A549 (cell line): ENCODE data around the gene PDE4D. TPM values are rescaled to one million over a fixed set of nuclear protein-coding genes. Genes with fewer than 3 reads are reported as not detected.
A peak's percentile ranks its signal among the peaks of the same experiment; 100 is the strongest.

Source experiments
- ATAC-seq, 2 experiments: fragments of 200-7000 bp in 1 of 2; fragments of >200 bp in 1 of 2; cut with Nextera tagmentation in 1 of 2; cut with Tn5 transposase in 1 of 2; 3 replicates each; pipeline versions ENCODE4 v1.8.0 to v1.9.1; 2018 to 2020; ENCODE audit warnings: mild to moderate bottlenecking in 1 of 2, moderate library complexity in 1 of 2
- CTCF ChIA-PET: fragments of 300-600 bp; sonication (Branson Sonifier 250); formaldehyde crosslinking; extraction: SDS; loops from one replicate; lab custom pipeline; 2021; ENCODE audit warnings: antibody characterized with exemption, inconsistent platforms; lab: Yijun Ruan, JAX
- POLR2A ChIA-PET: fragments of 350-600 bp; formaldehyde crosslinking; extraction: SDS; loops from one replicate; lab custom pipeline; 2021; ENCODE audit warnings: antibody characterized with exemption, inconsistent platforms; lab: Yijun Ruan, JAX
- DNase-seq, 2 experiments: peaks; one replicate each; pipeline versions ENCODE4 v3.0.0 to v3.0.0-alpha.2; 2011 to 2016; ENCODE audit warnings: low read depth in 1 of 2, low spot score in 1 of 2
- FAIRE-seq: peaks from 2 replicates; lab custom pipeline; 2011; peaks lifted over from hg19 to GRCh38; lab: Jason Lieb, UNC
- H3K27ac ChIP-seq, 2 experiments: fragments of >200 bp; sonication (Bioruptor Twin); formaldehyde crosslinking; 3 replicates each; pipeline ENCODE4 v1.5.1; 2016 to 2017
- H3K4me1 ChIP-seq: fragments of >200 bp; sonication (Bioruptor Twin); formaldehyde crosslinking; 3 replicates; pipeline ENCODE4 v1.6.1; 2016
- H3K4me2 ChIP-seq: fragments of >200 bp; sonication (Bioruptor Twin); formaldehyde crosslinking; 3 replicates; pipeline ENCODE4 v1.6.1; 2016
- H3K4me3 ChIP-seq: fragments of >200 bp; sonication (Bioruptor Twin); formaldehyde crosslinking; 3 replicates; pipeline ENCODE4 v1.5.1; 2016
- H3K9me3 ChIP-seq: fragments of >200 bp; sonication (Bioruptor Twin); formaldehyde crosslinking; 3 replicates; pipeline ENCODE4 v1.6.1; 2016
- CEBPB ChIP-seq, 2 experiments: fragments of >200 bp in 1 of 2; sonication (Bioruptor Twin) in 1 of 2; formaldehyde crosslinking in 1 of 2; IDR thresholded peaks; 2 replicates each; pipeline ENCODE4 v1.6.1; 2012 to 2016
- EHMT2 ChIP-seq: fragments of 200-600 bp; sonication (generic); IDR thresholded peaks from 2 replicates; pipeline ENCODE4 v1.6.1; 2016; ENCODE audit warnings: antibody characterized with exemption, low read depth, mild to moderate bottlenecking, moderate library complexity
- ESRRA ChIP-seq: fragments of 150-350 bp; IDR thresholded peaks from 2 replicates; pipeline ENCODE4 v1.6.1; 2014; ENCODE audit warnings: mild to moderate bottlenecking, low read length, borderline replicate concordance
- HOXA7 ChIP-seq: fragments of 250-450 bp; sonication (Bioruptor Pico); IDR thresholded peaks from 2 replicates; pipeline ENCODE4 v1.5.0; 2020; ENCODE audit warnings: mild to moderate bottlenecking, moderate library complexity
- HOXB5 ChIP-seq: fragments of 250-450 bp; sonication (Bioruptor Pico); IDR thresholded peaks from 2 replicates; pipeline ENCODE4 v1.5.0; 2020; ENCODE audit warnings: mild to moderate bottlenecking, moderate library complexity
- MAZ ChIP-seq: fragments of 150-350 bp; IDR thresholded peaks from 2 replicates; pipeline ENCODE4 v1.6.1; 2014; ENCODE audit warnings: antibody characterized with exemption, low read depth, low read length, borderline replicate concordance
- POLR2A ChIP-seq: IDR thresholded peaks from 2 replicates; pipeline ENCODE4 v1.6.1; 2012; ENCODE audit warnings: mild to moderate bottlenecking, low read length
- POLR2AphosphoS2 ChIP-seq: conservative IDR thresholded peaks from 2 replicates; pipeline ENCODE4 v1.6.1; 2012; ENCODE audit warnings: low read length, improper control_type of control experiment, inconsistent platforms
- RAD21 ChIP-seq, 2 experiments: fragments of >200 bp in 1 of 2; sonication (Bioruptor Twin) in 1 of 2; formaldehyde crosslinking in 1 of 2; IDR thresholded peaks in 1 of 2; conservative IDR thresholded peaks in 1 of 2; 2 replicates in 1 of 2; 3 replicates in 1 of 2; pipeline ENCODE4 v1.6.1; 2012 to 2018; ENCODE audit warnings: inconsistent platforms in 1 of 2
- RARB ChIP-seq: fragments of 250-450 bp; sonication (Bioruptor Pico); IDR thresholded peaks from 2 replicates; pipeline ENCODE4 v1.8.0; 2021; ENCODE audit warnings: mild to moderate bottlenecking, moderate library complexity
- RNF2 ChIP-seq: fragments of 200-600 bp; sonication (generic); IDR thresholded peaks from 2 replicates; pipeline ENCODE4 v1.6.1; 2016; ENCODE audit warnings: low read depth, mild to moderate bottlenecking, antibody characterized with exemption, moderate library complexity, borderline replicate concordance
- SMC3 ChIP-seq: fragments of >200 bp; sonication (Bioruptor Twin); formaldehyde crosslinking; IDR thresholded peaks from 3 replicates; pipeline ENCODE4 v1.6.1; 2018; ENCODE audit warnings: inconsistent platforms
- TFCP2L1 ChIP-seq: fragments of 250-450 bp; sonication (Bioruptor Pico); IDR thresholded peaks from 2 replicates; pipeline ENCODE4 v1.5.0; 2021; ENCODE audit warnings: mild to moderate bottlenecking
- ZNF302 ChIP-seq: fragments of 250-450 bp; sonication (Bioruptor Pico); IDR thresholded peaks from 2 replicates; pipeline ENCODE4 v1.9.0; 2021; ENCODE audit warnings: inconsistent platforms, mild to moderate bottlenecking, moderate library complexity
- WGBS: methylation state at CpG from one replicate; pipeline ENCODE4 v1.1.6; 2017; ENCODE audit errors: missing lambda C conversion rate; 5-methylcytosine and 5-hydroxymethylcytosine counted together
- polyA plus RNA-seq, 4 experiments: library from polyadenylated mRNA; depleted of rRNA in 3 of 4; stranded (reverse); fragments of >200 nt; fragmentation: RNase III in 1 of 4; extraction: RNeasy Plus Mini Kit Qiagen cat#74134 plus additional on column Dnase treatment in 1 of 4; gene quantifications; 2 replicates in 3 of 4; 3 replicates in 1 of 4; pipeline ENCODE4 v1.2.3, GENCODE V29; 2011 to 2017
- TF ChIP-seq, protein P1 (sequence below): fragments of 450-650 bp; IDR thresholded peaks from 2 replicates; pipeline ENCODE4 v1.6.1; 2014; ENCODE audit warnings: antibody characterized with exemption
- TF ChIP-seq, protein P2 (sequence below): IDR thresholded peaks from 2 replicates; pipeline ENCODE4 v1.6.1; 2012
- TF ChIP-seq, protein P3 (sequence below): fragments of >200 bp; sonication (Bioruptor Twin); formaldehyde crosslinking; IDR thresholded peaks from 3 replicates; pipeline ENCODE4 v1.5.1; 2016

The PDE4D gene
- polyA plus RNA-seq, 2 of the 4 experiments (the other 2 are of a cell fraction): 74.0 to 213 TPM

DNA sequence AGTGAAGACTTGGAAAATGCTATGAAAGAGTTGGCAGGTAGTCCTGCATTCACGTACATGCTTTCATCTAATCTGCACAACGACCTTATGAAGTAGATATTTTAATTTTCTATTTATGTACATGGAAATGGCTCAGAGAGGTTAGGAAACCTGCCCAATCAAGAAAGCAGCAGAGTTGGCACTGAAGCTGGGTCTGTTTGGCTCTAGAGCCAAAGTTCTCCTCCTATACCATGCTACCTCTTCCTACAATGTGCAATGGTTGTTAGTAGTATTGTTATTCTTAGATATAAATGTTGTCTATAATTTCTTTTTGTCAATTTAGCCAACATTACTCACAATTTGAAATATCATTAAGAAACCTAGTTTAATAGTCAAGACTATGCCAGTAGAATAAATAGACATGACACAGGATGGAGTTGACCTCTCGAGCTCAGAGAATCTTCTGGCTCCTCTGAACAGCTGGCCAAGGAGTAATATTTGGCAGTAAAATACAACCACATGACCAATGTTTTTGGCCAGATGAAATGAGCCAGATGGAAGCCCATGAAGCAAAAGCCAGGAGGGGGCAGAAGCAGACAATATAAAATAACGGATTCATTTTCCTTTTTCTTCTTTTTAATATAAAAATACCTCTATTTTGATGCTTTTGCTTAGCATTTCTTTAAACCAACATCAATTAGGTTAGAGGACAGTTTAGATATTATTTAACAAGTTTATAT, 542.3 kb downstream of the PDE4D start:
- no peak for TF ChIP-seq HOXB5 (CRISPR knock-in tag)
- TF ChIP-seq, protein P1, sequence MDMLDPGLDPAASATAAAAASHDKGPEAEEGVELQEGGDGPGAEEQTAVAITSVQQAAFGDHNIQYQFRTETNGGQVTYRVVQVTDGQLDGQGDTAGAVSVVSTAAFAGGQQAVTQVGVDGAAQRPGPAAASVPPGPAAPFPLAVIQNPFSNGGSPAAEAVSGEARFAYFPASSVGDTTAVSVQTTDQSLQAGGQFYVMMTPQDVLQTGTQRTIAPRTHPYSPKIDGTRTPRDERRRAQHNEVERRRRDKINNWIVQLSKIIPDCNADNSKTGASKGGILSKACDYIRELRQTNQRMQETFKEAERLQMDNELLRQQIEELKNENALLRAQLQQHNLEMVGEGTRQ: no peak
- TF ChIP-seq, protein P2, sequence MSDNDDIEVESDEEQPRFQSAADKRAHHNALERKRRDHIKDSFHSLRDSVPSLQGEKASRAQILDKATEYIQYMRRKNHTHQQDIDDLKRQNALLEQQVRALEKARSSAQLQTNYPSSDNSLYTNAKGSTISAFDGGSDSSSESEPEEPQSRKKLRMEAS: no peak
- TF ChIP-seq CEBPB (IDR thresholded peaks at IDR 0.05): no peak
- H3K4me1 ChIP-seq: peaks cover 100% of the 10 kb centered on the region
- no peak overlapping the region for H3K4me3 ChIP-seq
- peak in 1 of 2 experiments; percentile 35; a peak in 2 of 6 replicates for ATAC-seq
- H3K27ac ChIP-seq: peak overlapping the region; percentile 78 to 86; a peak in 4 of 6 replicates
- DNase-seq: no peak
- ChIA-PET CTCF (interaction anchor here (0.5 to 3.4 kb wide), 10 partner anchors 9 to 465 kb away, joined by 3 to 16 read pairs (median 4); no protein-coding TSS in a partner anchor), POLR2A (no interaction called here)
- H3K4me2 ChIP-seq: peak overlapping the region; percentile 76
- WGBS: 67% methylated on average over 4 of the region's 4 CpGs
- H3K9me3 ChIP-seq: no peaks in the 10 kb centered on the region
- FAIRE-seq: no peak

DNA sequence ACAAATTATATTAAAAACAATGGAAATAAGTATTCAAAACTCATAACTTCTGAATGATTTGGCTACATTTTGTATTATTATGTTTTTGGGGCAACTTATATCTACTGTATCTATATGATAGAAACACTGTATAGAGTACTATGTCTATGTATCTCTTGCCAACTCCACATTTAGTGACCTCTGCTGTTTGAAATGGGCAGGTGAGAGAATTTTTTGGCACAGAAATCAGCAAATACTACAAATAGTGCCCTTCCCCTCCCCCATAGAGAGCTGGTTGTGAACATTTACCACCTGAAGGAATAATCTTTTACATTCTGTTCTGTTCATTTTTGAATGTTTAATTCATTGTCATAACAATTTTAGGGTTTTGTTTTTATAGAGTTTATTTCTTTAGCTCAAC, 545.3 kb downstream of the PDE4D start:
- Histone ChIP-seq H3K4me1 (peaks cover 100% of the 10 kb centered on the region), H3K9me3 (no peaks in the 10 kb centered on the region), H3K4me2 (peak overlapping the region; percentile 16; the same call in 2 of the 3 replicates), H3K27ac (peak overlapping the region in 1 of 2 experiments; percentile 17; a peak in 1 of 6 replicates), H3K4me3 (no peak overlapping the region)
- TF ChIP-seq ZNF302 (no peak), POLR2A (no peak), RAD21 (conservative IDR thresholded peaks at IDR 0.05 in 1 of 2, IDR thresholded peaks at IDR 0.05 in 1 of 2) (peak in 1 of 2 experiments; percentile 26; a peak in 2 of 5 replicates), SMC3 (peak; percentile 23; the same call in 1 of the 3 replicates), HOXA7 (0 out of 2 replicates have a peak, but pooled peaks have one; percentile 32), ESRRA (no peak)
- TF ChIP-seq, protein P1: no peak
- POLR2A ChIA-PET: interaction anchor here (0.6 to 1.3 kb wide), 2 partner anchors 10 to 74 kb away, joined by 4 to 11 read pairs; no protein-coding TSS in a partner anchor
- ATAC-seq: peak in 1 of 2 experiments; percentile 14; a peak in 1 of 6 replicates
- CTCF ChIA-PET: interaction anchor here (0.6 to 1.6 kb wide), 5 partner anchors 10 to 126 kb away, joined by 3 to 9 read pairs (median 3); no protein-coding TSS in a partner anchor
- FAIRE-seq: no peak
- peak in 1 of 2 experiments; percentile 45 for DNase-seq

DNA sequence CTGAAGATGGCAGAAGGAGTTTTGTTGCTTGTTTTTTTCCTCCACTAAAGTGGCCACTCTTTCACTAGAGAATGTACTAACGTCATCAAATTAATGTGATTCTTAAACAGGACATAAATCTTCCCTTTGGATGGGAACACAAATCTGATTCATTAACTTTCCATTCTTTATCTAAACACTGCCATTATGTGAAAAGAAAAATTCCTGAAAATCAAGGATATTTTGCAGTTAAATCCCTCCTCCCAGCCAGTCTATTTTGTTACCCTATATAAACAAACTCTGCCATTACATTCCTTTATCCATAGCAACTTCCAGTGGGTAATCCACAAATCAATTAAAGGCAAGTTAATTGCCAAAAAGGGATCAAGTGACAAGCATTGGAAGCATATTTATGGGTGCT, 546.5 kb downstream of the PDE4D start:
- 80% methylated on average over 1 of the region's 1 CpG for WGBS
- no peak overlapping the region for H3K4me3 ChIP-seq
- H3K9me3 ChIP-seq: no peaks in the 10 kb centered on the region
- CTCF ChIA-PET: no interaction called here
- ATAC-seq (no peak), FAIRE-seq (no peak), DNase-seq (no peak)
- POLR2A ChIA-PET: no interaction called here
- H3K4me2 ChIP-seq: peak overlapping the region; percentile 16; the same call in 2 of the 3 replicates
- peak overlapping the region in 1 of 2 experiments; percentile 6; a peak in 1 of 6 replicates for H3K27ac ChIP-seq
- no peak for TF ChIP-seq MAZ
- TF ChIP-seq TFCP2L1 (CRISPR knock-in tag): no peak
- no peak for TF ChIP-seq POLR2AphosphoS2
- no peak for TF ChIP-seq EHMT2
- no peak for TF ChIP-seq RNF2
- TF ChIP-seq RARB (CRISPR knock-in tag): no peak
- TF ChIP-seq, protein P3, sequence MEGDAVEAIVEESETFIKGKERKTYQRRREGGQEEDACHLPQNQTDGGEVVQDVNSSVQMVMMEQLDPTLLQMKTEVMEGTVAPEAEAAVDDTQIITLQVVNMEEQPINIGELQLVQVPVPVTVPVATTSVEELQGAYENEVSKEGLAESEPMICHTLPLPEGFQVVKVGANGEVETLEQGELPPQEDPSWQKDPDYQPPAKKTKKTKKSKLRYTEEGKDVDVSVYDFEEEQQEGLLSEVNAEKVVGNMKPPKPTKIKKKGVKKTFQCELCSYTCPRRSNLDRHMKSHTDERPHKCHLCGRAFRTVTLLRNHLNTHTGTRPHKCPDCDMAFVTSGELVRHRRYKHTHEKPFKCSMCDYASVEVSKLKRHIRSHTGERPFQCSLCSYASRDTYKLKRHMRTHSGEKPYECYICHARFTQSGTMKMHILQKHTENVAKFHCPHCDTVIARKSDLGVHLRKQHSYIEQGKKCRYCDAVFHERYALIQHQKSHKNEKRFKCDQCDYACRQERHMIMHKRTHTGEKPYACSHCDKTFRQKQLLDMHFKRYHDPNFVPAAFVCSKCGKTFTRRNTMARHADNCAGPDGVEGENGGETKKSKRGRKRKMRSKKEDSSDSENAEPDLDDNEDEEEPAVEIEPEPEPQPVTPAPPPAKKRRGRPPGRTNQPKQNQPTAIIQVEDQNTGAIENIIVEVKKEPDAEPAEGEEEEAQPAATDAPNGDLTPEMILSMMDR: no peak
- peaks cover 98% of the 10 kb centered on the region for H3K4me1 ChIP-seq
